ENCODE data around the gene HSPB7. TPM values are rescaled to one million over a fixed set of nuclear protein-coding genes. Genes with fewer than 3 reads are reported as not detected.

The HSPB7 gene
- total RNA-seq, 3 donors from 2014 or later (not counting 1 experiment from before 2014, with no cell fraction given), result not detected

DNA sequence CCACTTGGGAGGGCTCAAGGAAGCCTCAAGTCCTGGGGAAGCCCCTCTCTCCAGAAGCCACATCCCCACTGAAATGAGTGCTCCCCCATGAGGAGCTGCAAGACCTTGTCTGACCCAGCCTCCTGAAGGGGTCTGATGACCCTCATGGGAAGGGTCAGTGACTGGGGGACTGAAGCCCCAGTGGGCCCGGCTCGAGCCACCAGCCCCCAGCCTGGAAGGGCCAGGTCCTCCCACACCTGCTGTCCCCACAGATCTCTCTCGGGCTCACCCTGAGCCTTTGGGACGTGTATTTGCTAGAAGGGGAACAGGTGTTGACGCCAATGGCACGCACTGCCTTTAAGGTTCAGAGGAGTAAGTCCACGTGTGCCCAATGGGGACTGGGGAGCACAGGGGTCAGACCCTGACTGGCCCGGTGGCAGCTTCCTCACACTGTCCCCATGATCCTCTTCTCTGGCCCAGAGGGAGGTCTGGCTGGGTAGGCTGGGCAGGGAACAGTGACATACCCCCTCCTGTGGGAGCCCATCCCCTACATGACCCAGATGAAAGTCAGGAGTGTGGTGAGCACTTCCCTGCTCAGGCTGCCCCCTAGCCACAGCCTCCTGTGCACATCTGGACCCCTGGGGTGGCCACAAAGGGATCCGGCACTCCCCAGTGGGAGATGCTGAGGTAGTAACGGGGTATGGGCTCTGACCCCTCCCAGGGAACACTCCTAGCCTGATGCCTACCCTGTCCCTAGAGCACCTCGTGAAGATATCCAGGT lies 26.2 kb downstream of the HSPB7 start:
- DNase-seq (no peak), ATAC-seq (no peak)
- H3K4me1 ChIP-seq (ENCODE audit: control insufficient read depth, insufficient read depth, low read length), result no peaks in the 10 kb centered on the region
- H3K27me3 Mint-ChIP-seq (ENCODE audit: low read depth in 2 of 2), result no peaks in the 10 kb centered on the region
- no peaks in the 10 kb centered on the region for H3K4me1 Mint-ChIP-seq
- H3K27ac ChIP-seq (ENCODE audit: low read length), result no peak overlapping the region
- no peak overlapping the region for H3K4me3 ChIP-seq (ENCODE audit: low read length)
- H3K27ac Mint-ChIP-seq, result no peak overlapping the region
- H3K27me3 ChIP-seq (ENCODE audit: control insufficient read depth, insufficient read depth, low read length), result no peaks in the 10 kb centered on the region
- H3K9me3 ChIP-seq (ENCODE audit: control insufficient read depth, insufficient read depth, low read length), result no peaks in the 10 kb centered on the region
- H3K36me3 ChIP-seq (ENCODE audit: control insufficient read depth, insufficient read depth, low read length), result no peaks in the 10 kb centered on the region
- WGBS (ENCODE audit: insufficient coverage), result 90% methylated on average over 11 of the region's 11 CpGs
- no peak for TF ChIP-seq CTCF (IDR thresholded peaks at IDR 0.05)
- intact Hi-C loops (cut with micrococcal nuclease), result loop anchor here (5.0 kb wide), 1 partner anchor 174 kb away; no protein-coding TSS in a partner anchor
- no peaks in the 10 kb centered on the region for H3K9me3 Mint-ChIP-seq
- H3K4me3 Mint-ChIP-seq, result no peak overlapping the region
- no peaks in the 10 kb centered on the region for H3K36me3 Mint-ChIP-seq

- Histone ChIP-seq H3K27ac (ENCODE audit: low read length) (no peak overlapping the region), H3K36me3 (ENCODE audit: control insufficient read depth, insufficient read depth, low read length) (no peaks in the 10 kb centered on the region), H3K4me1 (ENCODE audit: control insufficient read depth, insufficient read depth, low read length) (no peaks in the 10 kb centered on the region), H3K9me3 (ENCODE audit: control insufficient read depth, insufficient read depth, low read length) (no peaks in the 10 kb centered on the region), H3K4me3 (ENCODE audit: low read length) (no peak overlapping the region), H3K27me3 (ENCODE audit: control insufficient read depth, insufficient read depth, low read length) (no peaks in the 10 kb centered on the region)
- DNase-seq (no peak), ATAC-seq (no peak)
- H3K27ac Mint-ChIP-seq, result no peak overlapping the region
- H3K27me3 Mint-ChIP-seq (ENCODE audit: low read depth in 2 of 2), result peaks cover 0 to 1% of the 10 kb centered on the region in 2 donors
- no peaks in the 10 kb centered on the region for H3K36me3 Mint-ChIP-seq
- TF ChIP-seq CTCF (IDR thresholded peaks at IDR 0.05), result no peak
- no peaks in the 10 kb centered on the region for H3K4me1 Mint-ChIP-seq
- intact Hi-C loops (cut with micrococcal nuclease), result loop anchor here (5.0 kb wide), 1 partner anchor 172 kb away; no protein-coding TSS in a partner anchor
- no peaks in the 10 kb centered on the region for H3K9me3 Mint-ChIP-seq
- 82% methylated on average over 9 of the region's 9 CpGs for WGBS (ENCODE audit: insufficient coverage)
- no peak overlapping the region for H3K4me3 Mint-ChIP-seq
Observed at GRCh38 chr1:15989776-15990175, 28.1 kb downstream of the HSPB7 start.

- H3K4me3 ChIP-seq (ENCODE audit: low read length), result no peak overlapping the region
- no peaks in the 10 kb centered on the region for H3K27me3 ChIP-seq (ENCODE audit: control insufficient read depth, insufficient read depth, low read length)
- ATAC-seq, result no peak
- Mint-ChIP-seq H3K27me3 (ENCODE audit: low read depth in 2 of 2) (peaks cover 0 to 3% of the 10 kb centered on the region in 2 donors), H3K4me3 (no peak overlapping the region), H3K27ac (no peak overlapping the region), H3K9me3 (no peaks in the 10 kb centered on the region), H3K36me3 (no peaks in the 10 kb centered on the region), H3K4me1 (no peaks in the 10 kb centered on the region)
- no peaks in the 10 kb centered on the region for H3K36me3 ChIP-seq (ENCODE audit: control insufficient read depth, insufficient read depth, low read length)
- DNase-seq, result no peak
- no peak overlapping the region for H3K27ac ChIP-seq (ENCODE audit: low read length)
- intact Hi-C loops (cut with micrococcal nuclease), result no loop called here
- H3K4me1 ChIP-seq (ENCODE audit: control insufficient read depth, insufficient read depth, low read length), result no peaks in the 10 kb centered on the region
- H3K9me3 ChIP-seq (ENCODE audit: control insufficient read depth, insufficient read depth, low read length), result no peaks in the 10 kb centered on the region
- TF ChIP-seq CTCF (IDR thresholded peaks at IDR 0.05), result no peak
- 77% methylated on average over 12 of the region's 13 CpGs for WGBS (ENCODE audit: insufficient coverage)
Observed at GRCh38 chr1:15988856-15989736, 28.7 kb downstream of the HSPB7 start.
